GM21381 (cell line): ENCODE data around the gene FAM53C.
"Not testable (repeated sequence)": the region's sequence is repeated elsewhere in the genome, so short reads cannot be mapped to it uniquely, and the experiment has no call there.

Source experiments
- ATAC-seq: cut with Tn5 transposase; IDR thresholded peaks from one replicate; pipeline ENCODE4 v1.9.1; 2021; ENCODE audit warnings: mild to moderate bottlenecking, moderate library complexity; ENCODE audit not compliant: unreplicated experiment

FAM53C gene

DNA sequence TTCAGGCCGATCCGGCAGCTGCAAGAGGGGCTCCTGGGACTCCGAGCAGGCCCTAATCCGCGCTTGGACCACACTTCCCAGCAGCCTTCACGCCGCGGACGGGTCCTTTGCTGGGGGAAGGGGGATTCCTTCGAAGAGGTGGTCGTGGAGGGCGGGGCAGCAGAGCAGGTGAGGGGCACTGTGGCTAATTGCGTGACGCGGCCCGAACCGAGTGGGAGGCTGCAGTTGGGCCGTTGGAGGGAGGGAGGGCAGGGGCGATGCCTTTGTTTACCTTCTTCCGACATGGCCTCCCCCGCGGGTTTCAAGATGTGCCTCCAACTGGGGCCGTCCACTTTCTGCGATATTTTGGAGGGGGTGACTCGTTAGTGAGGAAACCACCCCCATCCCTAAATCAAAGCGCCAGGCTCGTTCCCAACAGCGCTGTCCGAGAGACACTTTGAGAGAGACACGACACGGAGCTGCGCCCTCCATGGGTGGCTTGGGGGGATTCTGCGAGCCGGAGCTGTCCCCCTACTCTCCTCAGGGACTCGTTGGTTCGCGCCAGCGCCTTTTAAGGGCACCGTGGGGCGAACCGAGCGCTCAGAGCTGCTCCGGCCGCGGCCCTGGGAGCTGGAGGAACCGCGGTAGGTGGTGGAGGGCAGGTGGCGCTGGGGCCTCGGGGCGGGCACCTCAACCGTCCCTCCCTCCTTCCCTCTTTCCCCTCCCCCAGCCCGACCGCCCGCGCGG is at the start of gene FAM53C:
Gene FAM53C, plus strand, starts transcription at position 582 of the 726 bp plus-strand sequence. CDS start 3,070 bp downstream, outside the sequence.
- ATAC-seq, result peak; percentile 82

DNA sequence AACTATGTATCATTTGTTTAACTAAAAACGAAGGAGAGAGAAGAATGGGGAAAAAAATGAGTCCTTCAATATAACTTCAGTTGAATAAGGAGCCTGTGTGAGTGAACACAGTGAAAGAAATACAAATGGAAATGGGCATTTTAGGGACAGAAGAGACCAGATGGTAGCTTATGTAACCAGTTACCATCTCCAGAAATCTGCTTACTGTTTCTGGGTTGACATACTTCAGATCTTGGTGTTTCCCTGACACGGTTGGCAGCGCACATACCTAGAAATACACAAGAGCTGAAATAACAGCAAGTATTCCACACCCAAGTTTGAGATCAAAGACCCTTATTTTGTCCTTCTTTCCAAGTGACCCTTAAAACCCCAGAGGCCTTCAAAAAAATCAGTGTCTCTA is 48.8 kb upstream of the FAM53C start:
- ATAC-seq, result no peak

DNA sequence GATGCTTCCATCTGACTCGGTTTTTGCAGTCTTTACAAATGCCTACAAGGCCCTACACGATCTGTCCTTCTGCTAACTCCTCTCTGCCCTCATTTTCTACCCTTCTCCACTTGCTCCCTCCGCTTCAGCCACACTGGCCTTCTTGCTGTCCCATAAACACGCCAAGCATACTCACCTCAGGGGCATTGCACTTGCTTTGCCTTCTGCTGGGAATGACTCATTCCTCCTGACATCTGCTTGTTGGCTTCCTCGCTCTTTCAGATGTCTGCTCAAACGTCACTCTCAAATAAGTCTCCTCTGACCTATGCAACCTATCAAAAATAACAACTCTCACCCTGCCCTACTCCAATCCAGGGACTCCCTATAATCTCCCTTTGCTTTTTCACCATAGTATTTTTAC is 34.7 kb upstream of the FAM53C start:
- ATAC-seq, result no peak

DNA sequence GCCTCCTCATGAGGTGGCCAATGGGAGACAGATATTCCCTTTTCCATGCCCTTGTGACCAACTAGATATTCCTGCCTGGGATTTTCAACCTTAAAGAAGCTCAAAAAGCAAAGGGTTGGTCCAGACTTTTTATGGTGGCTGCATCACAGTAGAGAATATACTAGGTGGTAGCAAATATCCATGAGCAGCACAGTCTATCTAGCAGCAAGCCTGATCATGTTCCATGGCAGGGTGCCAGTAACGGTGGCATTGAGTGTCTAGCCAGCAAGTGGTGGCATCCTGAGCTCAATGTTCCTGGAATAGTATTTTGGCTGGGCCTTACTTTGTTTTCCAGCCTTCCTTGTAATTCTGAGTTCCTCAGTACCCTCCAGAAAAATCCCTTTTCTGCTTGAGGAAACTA is 32.3 kb upstream of the FAM53C start:
- no peak for ATAC-seq

DNA sequence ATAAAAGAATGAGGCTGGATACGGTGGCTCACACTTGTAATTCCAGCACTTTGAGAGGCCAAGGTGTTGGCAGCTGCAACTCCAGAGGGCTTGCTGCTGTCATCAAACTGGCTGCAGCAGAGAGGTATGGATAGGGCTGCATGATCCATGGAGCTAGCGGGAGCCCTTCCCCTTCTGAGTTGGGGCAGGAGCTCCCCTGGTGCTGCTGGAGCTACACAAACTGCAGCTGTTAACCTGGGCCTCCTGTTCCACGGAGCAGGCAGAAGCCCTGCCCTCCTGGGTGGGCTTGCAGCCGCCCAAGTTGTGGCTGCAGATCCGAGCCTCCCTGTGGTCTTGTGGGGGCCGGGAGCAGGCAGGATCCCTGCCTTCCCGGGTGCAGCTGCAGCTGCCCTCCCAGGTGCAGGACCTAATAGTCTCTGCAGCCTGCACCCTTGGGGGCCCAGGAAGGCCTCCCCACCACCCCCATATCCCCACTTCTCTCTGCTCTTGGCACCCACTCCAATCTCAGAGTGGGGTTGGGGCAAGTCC is 22.3 kb upstream of the FAM53C start:
- ATAC-seq, result no peak

DNA sequence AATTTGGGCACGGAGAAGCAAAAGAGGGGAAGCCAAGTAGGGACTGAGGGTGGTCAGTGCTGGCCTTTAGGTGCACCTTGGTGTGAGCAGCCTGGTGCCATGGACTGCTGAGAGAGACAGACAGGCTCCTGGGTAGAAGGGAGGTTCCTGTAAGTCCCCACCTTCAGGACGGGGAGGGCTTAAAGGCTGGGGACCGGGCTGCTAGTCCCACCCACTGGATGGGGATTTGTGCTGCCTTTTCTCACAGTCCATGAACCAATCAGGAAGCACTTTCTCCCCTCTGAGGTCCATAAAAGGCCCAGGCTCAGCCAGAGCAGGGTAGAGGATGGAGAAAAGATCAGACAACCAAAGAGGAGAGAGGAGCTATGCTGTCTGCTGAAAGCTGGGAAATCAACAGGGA is 21.7 kb upstream of the FAM53C start:
- no peak for ATAC-seq

DNA sequence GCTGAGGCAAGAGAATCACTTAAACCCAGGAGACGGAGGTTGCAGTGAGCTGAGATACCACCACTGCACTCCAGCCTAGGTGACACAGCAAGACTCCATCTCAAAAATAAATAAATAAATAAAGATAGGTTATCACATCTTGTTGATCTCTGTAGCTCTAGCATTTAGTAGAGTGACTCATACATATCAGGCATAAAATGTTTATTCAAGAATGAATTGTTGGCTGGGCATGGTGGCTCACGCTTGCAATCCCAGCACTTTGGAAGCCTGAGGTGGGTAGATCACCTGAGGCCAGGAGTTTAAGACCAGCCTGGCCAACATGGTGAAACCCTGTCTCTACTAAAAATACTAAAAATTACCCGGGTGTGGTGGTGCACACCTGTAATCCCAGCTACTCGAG is 19.9 kb upstream of the FAM53C start:
- not testable (repeated sequence) for ATAC-seq

DNA sequence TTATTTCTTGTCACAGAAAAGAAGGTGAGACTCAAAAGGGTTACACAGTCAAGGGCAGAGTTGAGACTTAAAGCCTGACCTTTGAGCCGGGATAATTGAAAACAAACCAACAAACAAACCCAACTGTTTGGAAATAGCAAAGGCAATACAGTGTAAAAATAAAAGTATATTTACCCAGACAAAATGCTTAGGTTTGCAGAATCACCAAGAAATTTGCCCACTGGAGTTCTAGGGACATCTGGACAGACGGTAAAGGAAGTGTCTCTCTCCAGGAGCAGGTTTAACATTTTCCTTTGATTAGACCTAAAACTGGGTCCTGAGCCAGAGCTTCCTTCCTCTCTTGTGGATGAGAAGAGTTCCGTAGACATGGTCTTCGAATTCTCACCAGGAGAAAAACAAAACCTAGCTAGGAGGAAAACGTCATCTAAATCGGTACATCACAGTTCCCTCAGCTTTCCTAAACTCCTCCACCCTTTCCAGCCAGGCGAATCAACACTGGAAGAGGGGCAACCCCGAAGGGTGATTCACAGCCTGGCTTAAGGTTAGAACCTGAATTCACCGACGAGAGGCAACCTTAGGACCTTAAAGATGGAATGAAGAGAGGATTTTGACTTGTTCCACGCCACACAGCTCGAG is 7.1 kb upstream of the FAM53C start:
- no peak for ATAC-seq

DNA sequence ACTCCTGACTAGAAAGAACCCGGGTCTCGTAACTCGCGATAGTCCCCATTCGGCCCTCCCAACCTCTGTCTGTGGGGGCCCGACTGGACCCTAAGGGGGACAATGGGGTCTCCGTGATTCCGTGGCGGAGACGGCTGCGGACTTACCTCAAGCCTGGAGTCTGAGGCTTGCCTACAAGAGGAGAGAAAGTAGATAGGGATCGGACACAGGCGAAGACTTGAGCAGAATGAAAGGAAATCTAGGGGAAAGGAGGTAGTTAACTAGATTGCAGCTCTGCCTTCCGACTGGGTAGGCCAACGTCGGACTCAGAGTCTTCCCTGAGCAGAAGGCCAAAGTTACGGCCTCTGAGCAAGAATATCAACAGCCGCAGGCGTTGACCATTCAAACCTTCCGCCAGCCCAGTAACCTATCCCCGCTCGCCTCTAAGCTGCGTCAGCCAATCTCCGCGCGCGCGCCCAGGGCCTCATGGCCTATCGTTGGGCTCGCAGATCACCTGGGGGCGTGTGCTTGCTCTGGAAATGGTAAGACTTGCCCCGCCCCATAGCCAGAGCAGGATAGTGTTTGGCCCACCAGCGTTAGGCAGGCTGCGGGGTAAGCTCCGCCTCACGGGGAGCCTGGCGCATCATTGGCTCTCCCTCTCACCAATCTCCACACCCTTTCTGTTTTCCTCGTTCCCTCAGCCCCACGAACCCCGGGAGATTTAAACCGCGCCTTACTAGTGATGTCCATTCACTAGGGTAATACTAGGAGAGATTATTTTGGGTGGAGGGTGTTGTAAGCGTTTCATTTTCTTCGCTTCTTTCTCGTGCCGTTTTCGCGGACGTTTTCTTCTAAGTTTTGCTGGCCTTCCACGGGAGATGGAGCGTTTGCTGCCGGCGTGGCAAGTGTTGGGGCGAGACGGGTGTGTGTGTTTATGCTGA is 6.4 kb upstream of the FAM53C start, which contains the start of gene CDC25C:
Gene CDC25C, minus strand, starts transcription at position 356 of the 920 bp plus-strand sequence. CDS start 624 bp downstream, outside the sequence.
- peak; percentile 99 for ATAC-seq

DNA sequence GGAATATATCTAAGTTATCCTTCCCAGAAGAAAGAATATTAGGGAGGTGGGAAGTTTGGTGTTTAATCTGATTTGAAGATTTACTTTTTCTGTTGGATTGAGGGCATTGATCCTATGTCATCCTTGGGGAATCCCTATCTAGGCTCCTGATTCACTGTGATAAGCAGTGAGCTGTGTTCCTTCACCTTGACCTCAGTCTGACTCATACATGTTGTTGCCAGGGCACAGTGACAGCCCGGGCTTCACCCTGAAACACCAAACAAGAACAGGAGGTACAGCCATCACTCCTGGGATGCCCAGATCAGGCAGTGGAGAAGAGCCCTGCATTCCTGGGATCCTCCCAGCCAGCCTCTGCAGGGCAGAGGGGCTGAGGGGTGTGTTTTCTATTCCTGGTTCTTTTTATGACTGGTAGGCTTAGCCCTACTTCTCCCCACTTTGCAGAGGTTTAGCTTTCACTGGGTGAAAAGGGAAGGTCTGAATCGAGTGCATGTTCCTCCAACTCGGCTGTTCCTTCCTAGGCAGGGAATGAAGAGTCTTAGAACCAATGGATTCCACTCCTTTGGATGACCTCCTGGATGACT is 3.1 kb upstream of the FAM53C start:
- ATAC-seq, result no peak

DNA sequence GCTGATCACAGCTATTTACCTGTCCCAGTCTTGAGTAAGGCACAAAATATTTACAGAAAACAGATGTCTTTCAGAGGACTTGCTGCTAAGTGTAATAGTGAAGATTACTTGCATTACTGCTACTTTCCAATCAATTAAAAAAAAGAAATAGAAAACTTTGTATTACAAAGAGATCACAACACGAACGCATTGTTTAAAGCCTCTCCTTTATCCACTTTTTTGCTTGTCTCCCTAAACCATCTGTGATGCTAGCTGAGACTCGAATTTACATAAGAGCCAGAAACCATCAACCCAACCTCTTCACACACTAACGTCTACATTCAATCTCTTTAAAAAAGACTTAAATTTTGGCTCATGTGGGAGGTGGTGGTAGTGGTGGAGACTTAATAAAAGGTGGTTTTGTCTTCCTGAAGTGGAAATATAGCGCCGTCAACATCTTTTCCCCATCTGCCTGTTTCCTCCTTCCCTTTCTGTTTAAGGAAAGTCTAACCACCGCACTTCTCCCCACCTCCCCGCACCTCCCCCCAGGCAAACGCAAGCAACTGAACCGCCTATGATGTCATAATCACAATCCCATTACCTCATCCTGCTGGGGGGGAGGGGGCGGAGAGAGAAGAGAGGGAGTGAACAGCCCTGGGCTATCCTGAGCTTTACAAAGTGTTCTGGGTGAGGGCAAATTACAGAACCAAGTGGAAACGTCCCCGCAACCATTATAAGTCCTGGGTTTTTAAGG is 948 bp upstream of the FAM53C start:
- ATAC-seq, result peak; percentile 18

DNA sequence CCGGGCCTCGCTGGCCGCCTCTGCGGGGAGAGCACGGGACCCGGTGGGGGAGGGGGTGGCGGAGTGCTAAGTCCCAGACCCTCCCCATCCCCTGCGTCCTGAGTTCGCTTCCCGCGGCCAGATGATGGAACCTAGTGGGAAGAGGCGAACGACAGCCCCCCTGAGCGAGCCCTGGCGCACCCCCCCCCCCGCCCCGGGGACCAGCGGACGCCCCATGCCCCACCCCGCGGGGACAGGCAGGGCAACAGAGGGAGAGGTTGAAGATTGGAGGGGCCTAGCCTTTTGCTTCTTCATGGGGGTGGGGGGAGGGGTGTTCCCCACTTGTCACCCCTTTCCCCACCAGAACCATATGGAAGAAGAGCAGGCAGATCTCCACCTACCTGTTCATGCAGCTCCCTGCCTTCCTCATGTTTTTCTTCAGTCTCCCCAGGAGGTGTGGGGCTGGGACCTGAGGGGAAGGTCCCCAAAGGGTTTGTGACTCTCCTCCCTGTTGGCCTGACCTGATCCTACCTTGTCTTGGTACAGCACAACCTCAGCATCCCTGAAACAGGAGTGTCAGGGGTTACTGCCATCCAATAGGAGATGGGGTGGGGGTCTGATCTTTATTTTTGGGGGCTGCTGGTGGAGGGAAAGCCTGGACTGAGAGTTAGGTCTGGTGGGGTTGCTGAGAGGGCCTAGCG is 485 bp downstream of the FAM53C start:
- peak; percentile 0 for ATAC-seq

DNA sequence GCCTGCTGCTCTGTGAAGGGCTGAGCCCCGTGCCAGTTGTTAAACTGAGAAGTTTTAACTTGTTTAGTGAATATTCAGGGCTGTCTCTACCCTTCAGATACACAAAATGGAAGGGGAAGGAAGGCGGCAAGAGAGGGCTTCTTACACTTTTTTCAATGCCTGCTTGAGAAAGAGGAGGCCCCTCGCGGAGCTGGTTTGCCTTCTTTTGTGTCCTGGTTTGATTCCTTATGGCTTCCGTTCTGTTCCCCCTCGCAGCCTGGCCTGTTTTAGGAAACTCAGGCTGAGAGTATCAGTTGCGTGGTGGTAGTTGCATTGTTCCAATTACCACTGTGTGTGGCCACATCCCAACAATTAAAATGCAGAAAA is 1.0 kb downstream of the FAM53C start:
- no peak for ATAC-seq

DNA sequence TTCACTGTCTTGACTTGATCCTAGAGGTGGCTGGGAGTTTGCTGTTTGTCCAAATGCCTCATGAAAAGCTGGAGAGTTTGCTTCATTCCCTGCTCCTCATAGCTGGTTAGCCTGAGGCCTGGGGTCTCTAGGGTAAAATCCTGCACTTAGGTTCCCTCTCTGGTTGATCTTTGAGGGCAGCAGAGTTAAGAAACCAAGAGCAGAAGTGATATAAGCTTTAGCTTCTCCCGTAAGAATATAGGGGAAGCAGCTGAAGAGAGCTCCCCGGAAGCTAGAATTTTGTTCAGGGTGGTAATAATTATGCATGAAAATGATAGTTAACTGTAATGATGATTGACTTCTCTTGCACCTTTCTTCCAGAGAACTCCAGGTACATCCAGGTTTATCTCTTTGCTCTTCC is 1.4 kb downstream of the FAM53C start:
- no peak for ATAC-seq

DNA sequence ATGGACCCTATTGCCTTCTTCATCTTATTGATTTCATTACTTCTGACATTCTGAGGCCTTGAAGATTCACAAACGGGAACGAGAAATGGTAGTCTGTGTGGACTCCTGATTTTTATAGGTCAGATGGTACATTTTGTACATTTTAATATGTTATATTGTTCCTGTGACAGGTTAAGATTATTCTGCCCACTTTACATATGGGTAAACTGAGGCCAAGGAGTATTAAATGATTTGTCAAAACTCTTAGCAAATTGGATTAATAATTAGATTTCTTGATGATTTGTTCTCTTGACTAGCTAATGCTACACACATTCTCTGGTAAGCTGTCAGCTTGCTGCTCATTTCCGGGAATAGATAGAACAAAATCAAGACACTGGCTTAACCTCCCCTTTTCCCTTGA is 1.9 kb downstream of the FAM53C start:
- no peak for ATAC-seq

DNA sequence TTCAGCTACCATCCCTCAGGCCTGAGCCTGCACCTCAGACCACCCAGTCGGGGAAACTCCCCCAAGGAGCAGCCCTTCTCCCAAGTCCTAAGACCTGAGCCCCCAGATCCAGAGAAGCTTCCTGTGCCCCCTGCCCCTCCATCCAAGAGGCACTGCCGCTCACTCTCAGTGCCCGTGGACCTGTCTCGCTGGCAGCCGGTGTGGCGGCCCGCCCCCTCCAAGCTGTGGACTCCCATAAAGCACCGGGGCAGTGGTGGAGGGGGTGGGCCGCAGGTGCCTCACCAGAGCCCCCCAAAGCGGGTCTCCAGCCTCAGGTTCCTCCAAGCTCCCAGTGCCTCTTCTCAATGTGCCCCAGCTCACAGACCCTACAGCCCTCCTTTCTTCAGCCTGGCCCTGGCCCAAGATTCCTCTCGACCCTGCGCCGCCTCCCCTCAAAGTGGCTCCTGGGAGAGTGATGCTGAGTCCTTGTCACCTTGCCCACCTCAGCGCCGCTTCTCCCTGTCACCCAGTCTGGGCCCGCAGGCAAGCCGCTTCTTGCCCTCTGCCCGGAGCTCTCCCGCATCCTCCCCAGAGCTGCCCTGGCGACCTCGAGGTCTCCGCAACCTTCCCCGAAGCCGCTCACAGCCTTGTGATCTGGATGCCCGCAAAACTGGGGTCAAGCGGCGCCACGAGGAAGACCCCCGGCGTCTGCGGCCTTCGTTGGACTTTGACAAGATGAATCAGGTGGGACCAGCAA is 7.0 kb downstream of the FAM53C start:
- ATAC-seq, result no peak

DNA sequence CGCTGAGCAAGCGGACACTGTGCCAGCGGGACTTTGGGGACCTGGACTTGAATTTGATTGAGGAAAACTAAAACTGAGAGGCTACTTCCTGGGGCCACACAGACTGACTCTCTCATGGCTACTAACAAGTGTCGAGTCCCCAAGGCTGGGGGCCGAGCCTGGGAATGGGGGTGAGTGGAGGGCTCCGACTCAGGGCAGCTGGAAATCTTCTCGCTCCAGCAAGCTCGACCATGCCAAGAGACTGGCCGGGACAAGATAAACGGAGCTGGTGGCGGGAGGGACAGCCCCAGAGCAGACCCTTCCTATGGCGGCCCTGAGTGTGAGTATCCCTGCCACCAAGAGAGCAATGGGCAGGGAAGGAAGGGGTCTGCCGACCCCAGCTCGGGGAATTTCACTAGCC is 8.8 kb downstream of the FAM53C start:
- no peak for ATAC-seq

DNA sequence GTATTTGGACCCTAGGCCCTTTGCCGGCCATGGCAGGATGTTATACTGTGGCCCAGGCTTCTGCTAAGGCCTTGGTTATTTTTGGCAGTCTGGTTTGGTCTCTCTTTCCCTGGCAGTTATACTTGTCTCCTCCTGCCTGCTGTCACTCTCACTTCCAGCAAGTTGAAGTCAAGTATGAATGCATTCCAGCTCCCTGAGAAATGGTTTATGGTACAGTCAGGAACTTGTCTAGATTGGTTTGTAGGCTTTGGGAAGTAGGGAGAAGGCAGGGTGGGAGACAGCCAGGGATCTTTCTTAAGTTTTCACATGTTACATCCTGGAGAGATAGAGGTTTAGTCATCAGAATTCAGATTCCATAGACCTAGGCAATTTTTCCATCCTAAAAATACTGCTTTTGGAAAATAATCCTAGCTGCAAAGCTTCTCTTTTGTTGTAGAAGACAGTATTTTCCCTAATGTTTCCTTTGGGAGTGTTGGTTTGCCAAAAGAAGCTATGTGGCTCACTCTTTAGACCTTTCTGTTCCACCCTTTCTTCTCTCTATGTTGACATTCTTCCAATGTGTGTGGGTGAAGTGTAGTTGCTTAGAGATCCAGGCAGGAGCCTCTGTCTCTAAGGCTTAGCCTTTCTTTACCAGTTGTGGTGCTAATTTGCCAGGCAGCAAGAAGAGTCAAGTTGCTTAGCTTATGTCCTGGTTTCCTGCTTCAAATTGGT is 11.9 kb downstream of the FAM53C start:
- ATAC-seq, result no peak

DNA sequence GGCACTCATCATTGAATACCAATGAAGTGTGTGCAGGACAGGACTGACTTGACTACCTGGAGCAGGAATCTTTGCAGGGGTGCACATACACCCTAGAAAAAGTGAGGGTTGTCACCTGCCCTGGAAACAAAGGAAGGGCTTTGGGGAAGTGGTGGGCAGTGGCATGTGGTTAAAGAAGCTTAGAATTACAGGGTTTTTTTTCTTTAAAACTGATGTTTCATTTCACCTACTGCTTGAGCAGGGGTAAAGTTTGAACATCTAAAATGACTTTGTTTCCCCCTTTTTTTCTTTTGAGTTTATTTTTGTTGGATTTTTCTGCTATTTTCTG is 12.5 kb downstream of the FAM53C start:
- ATAC-seq, result no peak
